ENCODE results near the gene AGAP3.

DNA sequence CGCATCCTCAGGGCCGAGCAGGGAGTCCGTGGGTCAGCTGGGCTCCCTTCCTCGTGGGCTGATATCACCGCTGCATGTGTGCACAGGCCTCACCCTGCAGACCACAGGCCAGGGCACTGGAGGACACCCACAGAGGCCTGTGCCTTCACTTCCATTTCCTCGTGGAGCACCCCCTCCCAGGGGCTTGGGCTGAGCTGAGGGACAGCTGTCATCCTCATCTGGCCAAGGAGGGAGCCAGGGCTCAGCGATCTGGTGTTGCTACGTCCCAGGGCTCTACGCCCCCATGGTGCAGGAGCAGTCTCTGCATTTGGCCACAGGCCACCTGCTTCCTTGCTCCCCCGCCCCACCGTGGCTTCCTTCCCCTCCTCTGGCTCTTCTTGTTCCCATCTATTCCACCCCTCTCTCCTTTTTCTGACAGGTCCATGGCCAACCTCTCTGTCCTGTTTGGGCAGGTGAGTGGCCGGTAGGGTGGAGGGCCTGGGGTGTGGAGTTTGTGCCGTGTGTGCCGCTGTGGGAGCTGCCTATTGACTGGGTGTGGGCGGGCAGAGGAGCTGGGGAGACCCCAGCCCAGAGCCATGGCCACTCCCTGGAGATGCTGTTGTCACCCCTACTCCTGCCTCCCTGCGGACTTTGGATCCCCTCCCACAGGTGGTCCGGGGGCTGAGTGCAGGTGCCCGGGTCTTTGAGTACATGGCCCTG, 46.3 kb upstream of the AGAP3 start:
- no peak for TF ChIP-seq EZH2 (IDR thresholded peaks at IDR 0.05; ENCODE audit: borderline replicate concordance, low read depth, low read length, severe bottlenecking)
- TF ChIP-seq, protein P1, sequence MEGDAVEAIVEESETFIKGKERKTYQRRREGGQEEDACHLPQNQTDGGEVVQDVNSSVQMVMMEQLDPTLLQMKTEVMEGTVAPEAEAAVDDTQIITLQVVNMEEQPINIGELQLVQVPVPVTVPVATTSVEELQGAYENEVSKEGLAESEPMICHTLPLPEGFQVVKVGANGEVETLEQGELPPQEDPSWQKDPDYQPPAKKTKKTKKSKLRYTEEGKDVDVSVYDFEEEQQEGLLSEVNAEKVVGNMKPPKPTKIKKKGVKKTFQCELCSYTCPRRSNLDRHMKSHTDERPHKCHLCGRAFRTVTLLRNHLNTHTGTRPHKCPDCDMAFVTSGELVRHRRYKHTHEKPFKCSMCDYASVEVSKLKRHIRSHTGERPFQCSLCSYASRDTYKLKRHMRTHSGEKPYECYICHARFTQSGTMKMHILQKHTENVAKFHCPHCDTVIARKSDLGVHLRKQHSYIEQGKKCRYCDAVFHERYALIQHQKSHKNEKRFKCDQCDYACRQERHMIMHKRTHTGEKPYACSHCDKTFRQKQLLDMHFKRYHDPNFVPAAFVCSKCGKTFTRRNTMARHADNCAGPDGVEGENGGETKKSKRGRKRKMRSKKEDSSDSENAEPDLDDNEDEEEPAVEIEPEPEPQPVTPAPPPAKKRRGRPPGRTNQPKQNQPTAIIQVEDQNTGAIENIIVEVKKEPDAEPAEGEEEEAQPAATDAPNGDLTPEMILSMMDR (IDR thresholded peaks at IDR 0.05; ENCODE audit: borderline replicate concordance, extremely low read depth, low read length, poor library complexity, severe bottlenecking) = no peak

Measured in DND-41 (cell line).